Measurements from ENCODE around the gene GCC2.
"Not testable (repeated sequence)": the region's sequence is repeated elsewhere in the genome, so short reads cannot be mapped to it uniquely, and the experiment has no call there.

Gene GCC2

GRCh38 chr2:108423502-108424251 lies 25.3 kb upstream of the GCC2 start:
- H3K27me3 Mint-ChIP-seq: peaks cover 27% of the 10 kb centered on the region
- peak overlapping the region in 1 of 2 donors; percentile 51 for H3K27ac Mint-ChIP-seq
- no peaks in the 10 kb centered on the region for H3K9me3 Mint-ChIP-seq
- DNase-seq (no peak), ATAC-seq (no peak)
- H3K4me3 Mint-ChIP-seq: no peak overlapping the region
- H3K4me1 Mint-ChIP-seq: no peaks in the 10 kb centered on the region

GRCh38 chr2:108428286-108429009 lies 20.6 kb upstream of the GCC2 start:
- DNase-seq (no peak), ATAC-seq (no peak)
- Mint-ChIP-seq H3K4me3 (no peak overlapping the region), H3K9me3 (no peaks in the 10 kb centered on the region), H3K27me3 (peaks cover 9% of the 10 kb centered on the region), H3K27ac (no peak overlapping the region), H3K4me1 (no peaks in the 10 kb centered on the region)

- not testable (repeated sequence) for H3K9me3 Mint-ChIP-seq, ATAC-seq, H3K27me3 Mint-ChIP-seq, DNase-seq, H3K4me3 Mint-ChIP-seq
- H3K4me1 Mint-ChIP-seq: peaks cover 18% of the 10 kb centered on the region
- peak overlapping the region in 1 of 2 donors; percentile 42 for H3K27ac Mint-ChIP-seq
Measured at GRCh38 chr2:108435578-108435977, 13.4 kb upstream of the GCC2 start.

- ATAC-seq: no peak
- H3K4me1 Mint-ChIP-seq: peaks cover 18% of the 10 kb centered on the region
- no peaks in the 10 kb centered on the region for H3K9me3 Mint-ChIP-seq
- peak overlapping the region; percentile 64 to 88 for H3K27ac Mint-ChIP-seq
- H3K27me3 Mint-ChIP-seq: no peaks in the 10 kb centered on the region
- H3K4me3 Mint-ChIP-seq: peak overlapping the region; percentile 33 to 62
- DNase-seq: no peak
Measured at GRCh38 chr2:108436976-108437375, 12.0 kb upstream of the GCC2 start.

GRCh38 chr2:108441712-108442111 lies 7.3 kb upstream of the GCC2 start:
- Mint-ChIP-seq H3K4me3 (no peak overlapping the region), H3K9me3 (peaks cover 7 to 16% of the 10 kb centered on the region in 2 donors), H3K27me3 (no peaks in the 10 kb centered on the region), H3K27ac (no peak overlapping the region), H3K4me1 (peaks cover 22% of the 10 kb centered on the region)
- ATAC-seq: no peak
- no peak for DNase-seq

- Mint-ChIP-seq H3K27ac (no peak overlapping the region), H3K4me3 (no peak overlapping the region), H3K4me1 (peaks cover 28% of the 10 kb centered on the region), H3K27me3 (no peaks in the 10 kb centered on the region), H3K9me3 (peaks cover 7 to 16% of the 10 kb centered on the region in 2 donors)
- ATAC-seq: no peak
- DNase-seq: no peak
Measured at GRCh38 chr2:108444941-108445840, 3.8 kb upstream of the GCC2 start.

GRCh38 chr2:108446703-108447102 lies 2.3 kb upstream of the GCC2 start:
- Mint-ChIP-seq H3K4me1 (peaks cover 42% of the 10 kb centered on the region), H3K9me3 (peaks cover 7 to 16% of the 10 kb centered on the region in 2 donors), H3K27me3 (no peaks in the 10 kb centered on the region), H3K4me3 (no peak overlapping the region), H3K27ac (no peak overlapping the region)
- ATAC-seq (no peak), DNase-seq (no peak)

GRCh38 chr2:108447947-108448677 lies 894 bp upstream of the GCC2 start:
- ATAC-seq: no peak
- peaks cover 52% of the 10 kb centered on the region for H3K4me1 Mint-ChIP-seq
- H3K4me3 Mint-ChIP-seq: peak overlapping the region; percentile 92 to 95
- peak overlapping the region; percentile 99 for H3K27ac Mint-ChIP-seq
- DNase-seq: no peak
- no peaks in the 10 kb centered on the region for H3K27me3 Mint-ChIP-seq
- H3K9me3 Mint-ChIP-seq: peaks cover 7 to 16% of the 10 kb centered on the region in 2 donors

- no peak for DNase-seq
- H3K4me3 Mint-ChIP-seq: peak overlapping the region; percentile 92 to 95
- peak overlapping the region; percentile 99 for H3K27ac Mint-ChIP-seq
- ATAC-seq: peak; percentile 64
- H3K9me3 Mint-ChIP-seq: peaks cover 0 to 7% of the 10 kb centered on the region in 2 donors
- no peaks in the 10 kb centered on the region for H3K27me3 Mint-ChIP-seq
- peaks cover 47% of the 10 kb centered on the region for H3K4me1 Mint-ChIP-seq
Measured at GRCh38 chr2:108449410-108450130, 564 bp downstream of the GCC2 start.

GRCh38 chr2:108450863-108451262 lies 1.9 kb downstream of the GCC2 start:
- Mint-ChIP-seq H3K27ac (no peak overlapping the region), H3K4me3 (peak overlapping the region in 1 of 2 donors; percentile 92), H3K27me3 (no peaks in the 10 kb centered on the region), H3K4me1 (peaks cover 43% of the 10 kb centered on the region), H3K9me3 (no peaks in the 10 kb centered on the region)
- ATAC-seq (no peak), DNase-seq (no peak)

- no peaks in the 10 kb centered on the region for H3K9me3 Mint-ChIP-seq
- no peak for ATAC-seq
- peak overlapping the region; percentile 19 to 60 for H3K27ac Mint-ChIP-seq
- peaks cover 52% of the 10 kb centered on the region for H3K4me1 Mint-ChIP-seq
- no peak for DNase-seq
- H3K27me3 Mint-ChIP-seq: no peaks in the 10 kb centered on the region
- H3K4me3 Mint-ChIP-seq: peak overlapping the region in 1 of 2 donors; percentile 7
Measured at GRCh38 chr2:108451976-108452375, 3.0 kb downstream of the GCC2 start.

GRCh38 chr2:108453530-108453929 lies 4.5 kb downstream of the GCC2 start:
- peaks cover 12 to 15% of the 10 kb centered on the region in 2 donors for H3K9me3 Mint-ChIP-seq
- not testable (repeated sequence) for H3K4me3 Mint-ChIP-seq, H3K27me3 Mint-ChIP-seq, DNase-seq, ATAC-seq
- peaks cover 56% of the 10 kb centered on the region for H3K4me1 Mint-ChIP-seq
- peak overlapping the region in 1 of 2 donors; percentile 80 for H3K27ac Mint-ChIP-seq

- no peak for DNase-seq
- Mint-ChIP-seq H3K9me3 (peaks cover 20% of the 10 kb centered on the region in 2 donors), H3K27ac (no peak overlapping the region), H3K4me1 (peaks cover 60% of the 10 kb centered on the region), H3K4me3 (no peak overlapping the region), H3K27me3 (no peaks in the 10 kb centered on the region)
- ATAC-seq: no peak
Measured at GRCh38 chr2:108454440-108454839, 5.4 kb downstream of the GCC2 start.

- no peak overlapping the region for H3K4me3 Mint-ChIP-seq
- DNase-seq: no peak
- no peaks in the 10 kb centered on the region for H3K27me3 Mint-ChIP-seq
- H3K27ac Mint-ChIP-seq: no peak overlapping the region
- H3K4me1 Mint-ChIP-seq: peaks cover 64% of the 10 kb centered on the region
- ATAC-seq: no peak
- peaks cover 20% of the 10 kb centered on the region in 2 donors for H3K9me3 Mint-ChIP-seq
Measured at GRCh38 chr2:108455571-108455970, 6.6 kb downstream of the GCC2 start.
